IPS DF 6.9 (cell line): ENCODE measurements around the gene SV2C.
A peak's percentile ranks its signal among the peaks of the same experiment; 100 is the strongest.

Experiments
- DNase-seq: peaks from one replicate; pipeline ENCODE4 v3.0.0-alpha.2; 2013; ENCODE audit warnings: low read depth, low spot score
- H3K27ac ChIP-seq: one replicate; pipeline ENCODE4 v1.5.1; 2013; ENCODE audit warnings: low read length, control low read depth
- H3K27me3 ChIP-seq: 2 replicates; pipeline ENCODE4 v1.6.1; 2013; ENCODE audit warnings: mild to moderate bottlenecking, low read length; ENCODE audit not compliant: control insufficient read depth, insufficient read depth
- H3K36me3 ChIP-seq: 2 replicates; pipeline ENCODE4 v1.6.1; 2013; ENCODE audit warnings: low read length; ENCODE audit not compliant: control insufficient read depth, insufficient read depth
- H3K4me1 ChIP-seq: 2 replicates; pipeline ENCODE4 v1.6.1; 2013; ENCODE audit warnings: low read length; ENCODE audit not compliant: control insufficient read depth, insufficient read depth
- H3K4me3 ChIP-seq: 2 replicates; pipeline ENCODE4 v1.5.1; 2013; ENCODE audit warnings: mild to moderate bottlenecking, low read length
- H3K9me3 ChIP-seq: 2 replicates; pipeline ENCODE4 v1.6.1; 2013; ENCODE audit warnings: low read length, inconsistent platforms; ENCODE audit not compliant: control insufficient read depth, insufficient read depth
- WGBS: extraction: QIAGEN DNeasy Blood & Tissue Kit; methylation state at CpG from one replicate; pipeline ENCODE4 v1.1.7; 2013; ENCODE audit warnings: mixed read lengths, missing lambda C conversion rate; ENCODE audit not compliant: insufficient read length, insufficient coverage; 5-methylcytosine and 5-hydroxymethylcytosine counted together

Gene SV2C

GRCh38 chr5:76162335-76162734 is 79.2 kb downstream of the SV2C start:
- no peaks in the 10 kb centered on the region for H3K4me1 ChIP-seq
- DNase-seq: no peak
- H3K4me3 ChIP-seq: no peak overlapping the region
- no peaks in the 10 kb centered on the region for H3K27me3 ChIP-seq
- no CpG with 5 or more reads among the region's 4 CpGs for WGBS
- H3K36me3 ChIP-seq: no peaks in the 10 kb centered on the region
- no peaks in the 10 kb centered on the region for H3K9me3 ChIP-seq
- no peak overlapping the region for H3K27ac ChIP-seq

GRCh38 chr5:76163111-76163628 is 80.0 kb downstream of the SV2C start:
- Histone ChIP-seq H3K9me3 (no peaks in the 10 kb centered on the region), H3K36me3 (no peaks in the 10 kb centered on the region), H3K4me3 (no peak overlapping the region), H3K27ac (no peak overlapping the region), H3K27me3 (no peaks in the 10 kb centered on the region), H3K4me1 (no peaks in the 10 kb centered on the region)
- no peak for DNase-seq
- WGBS: no CpG with 5 or more reads among the region's 4 CpGs

GRCh38 chr5:76165029-76165428 is 81.8 kb downstream of the SV2C start:
- Histone ChIP-seq H3K4me3 (no peak overlapping the region), H3K27me3 (no peaks in the 10 kb centered on the region), H3K9me3 (no peaks in the 10 kb centered on the region), H3K36me3 (no peaks in the 10 kb centered on the region), H3K27ac (no peak overlapping the region), H3K4me1 (no peaks in the 10 kb centered on the region)
- no peak for DNase-seq

- no peak for DNase-seq
- H3K27me3 ChIP-seq: no peaks in the 10 kb centered on the region
- H3K9me3 ChIP-seq: no peaks in the 10 kb centered on the region
- H3K4me3 ChIP-seq: no peak overlapping the region
- no peak overlapping the region for H3K27ac ChIP-seq
- no peaks in the 10 kb centered on the region for H3K36me3 ChIP-seq
- no CpG with 5 or more reads among the region's 2 CpGs for WGBS
- H3K4me1 ChIP-seq: no peaks in the 10 kb centered on the region
Observed at GRCh38 chr5:76165711-76166374, 82.7 kb downstream of the SV2C start.

GRCh38 chr5:76166886-76167576 is 83.8 kb downstream of the SV2C start:
- no peaks in the 10 kb centered on the region for H3K4me1 ChIP-seq
- no peaks in the 10 kb centered on the region for H3K9me3 ChIP-seq
- no peak overlapping the region for H3K27ac ChIP-seq
- no CpG with 5 or more reads among the region's 3 CpGs for whole genome bisulfite sequencing
- H3K36me3 ChIP-seq: no peaks in the 10 kb centered on the region
- no peak for DNase-seq
- no peak overlapping the region for H3K4me3 ChIP-seq
- H3K27me3 ChIP-seq: no peaks in the 10 kb centered on the region

GRCh38 chr5:76169146-76169905 is 86.1 kb downstream of the SV2C start:
- no peaks in the 10 kb centered on the region for H3K36me3 ChIP-seq
- no peaks in the 10 kb centered on the region for H3K9me3 ChIP-seq
- WGBS: no CpG with 5 or more reads among the region's 6 CpGs
- H3K27me3 ChIP-seq: no peaks in the 10 kb centered on the region
- no peaks in the 10 kb centered on the region for H3K4me1 ChIP-seq
- H3K4me3 ChIP-seq: no peak overlapping the region
- DNase-seq: no peak
- H3K27ac ChIP-seq: no peak overlapping the region

GRCh38 chr5:76174101-76174500 is 90.9 kb downstream of the SV2C start:
- WGBS: no CpG with 5 or more reads among the region's 23 CpGs
- DNase-seq: no peak
- no peaks in the 10 kb centered on the region for H3K9me3 ChIP-seq
- no peak overlapping the region for H3K4me3 ChIP-seq
- no peaks in the 10 kb centered on the region for H3K4me1 ChIP-seq
- no peaks in the 10 kb centered on the region for H3K27me3 ChIP-seq
- no peaks in the 10 kb centered on the region for H3K36me3 ChIP-seq
- no peak overlapping the region for H3K27ac ChIP-seq

GRCh38 chr5:76175051-76175666 is 92.0 kb downstream of the SV2C start:
- WGBS: no CpG with 5 or more reads among the region's 6 CpGs
- H3K4me3 ChIP-seq: no peak overlapping the region
- no peaks in the 10 kb centered on the region for H3K4me1 ChIP-seq
- H3K27ac ChIP-seq: no peak overlapping the region
- H3K27me3 ChIP-seq: no peaks in the 10 kb centered on the region
- DNase-seq: peak; percentile 48
- no peaks in the 10 kb centered on the region for H3K9me3 ChIP-seq
- H3K36me3 ChIP-seq: no peaks in the 10 kb centered on the region

GRCh38 chr5:76175821-76176403 is 92.7 kb downstream of the SV2C start:
- WGBS: no CpG with 5 or more reads among the region's 7 CpGs
- H3K4me3 ChIP-seq: no peak overlapping the region
- no peak for DNase-seq
- no peaks in the 10 kb centered on the region for H3K36me3 ChIP-seq
- no peak overlapping the region for H3K27ac ChIP-seq
- no peaks in the 10 kb centered on the region for H3K9me3 ChIP-seq
- no peaks in the 10 kb centered on the region for H3K4me1 ChIP-seq
- H3K27me3 ChIP-seq: no peaks in the 10 kb centered on the region

- no peak overlapping the region for H3K27ac ChIP-seq
- H3K4me1 ChIP-seq: no peaks in the 10 kb centered on the region
- no peak for DNase-seq
- no peaks in the 10 kb centered on the region for H3K27me3 ChIP-seq
- H3K36me3 ChIP-seq: no peaks in the 10 kb centered on the region
- no peak overlapping the region for H3K4me3 ChIP-seq
- no peaks in the 10 kb centered on the region for H3K9me3 ChIP-seq
Observed at GRCh38 chr5:76177978-76178377, 94.8 kb downstream of the SV2C start.
